Right kidney (tissue), 9 donors: ENCODE measurements around the gene DR1.
A peak's percentile ranks its signal among the peaks of the same experiment; 100 is the strongest.

Source experiments
- DNase-seq: peaks from one replicate; pipeline ENCODE4 v3.0.0-alpha.2; 2016
- long read RNA-seq, 8 donors: transcript quantifications; one replicate each; lab custom pipeline, GENCODE V29; 2026

DR1 gene
- long read RNA-seq, donor 1, full-length matches to known transcripts, result 28 of 28 reads
- long read RNA-seq, donor 1, partial matches to known transcripts, result 0 of 28 reads
- long read RNA-seq, donor 1, other reads (novel, unspliced or antisense), result 0 of 28 reads
- long read RNA-seq, donor 2, full-length matches to known transcripts, result 19 of 35 reads
- long read RNA-seq, donor 2, partial matches to known transcripts, result 16 of 35 reads
- long read RNA-seq, donor 2, other reads (novel, unspliced or antisense), result 0 of 35 reads
- long read RNA-seq, donor 3, full-length matches to known transcripts, result 15 of 15 reads
- long read RNA-seq, donor 3, partial matches to known transcripts, result 0 of 15 reads
- long read RNA-seq, donor 3, other reads (novel, unspliced or antisense), result 0 of 15 reads
- long read RNA-seq, donor 4, full-length matches to known transcripts, result 17 of 17 reads
- long read RNA-seq, donor 4, partial matches to known transcripts, result 0 of 17 reads
- long read RNA-seq, donor 4, other reads (novel, unspliced or antisense), result 0 of 17 reads
- long read RNA-seq, donor 5, full-length matches to known transcripts, result 26 of 31 reads
- long read RNA-seq, donor 5, partial matches to known transcripts, result 5 of 31 reads
- long read RNA-seq, donor 5, other reads (novel, unspliced or antisense), result 0 of 31 reads
- long read RNA-seq, donor 6, full-length matches to known transcripts, result 23 of 29 reads
- long read RNA-seq, donor 6, partial matches to known transcripts, result 6 of 29 reads
- long read RNA-seq, donor 6, other reads (novel, unspliced or antisense), result 0 of 29 reads
- long read RNA-seq, donor 7, full-length matches to known transcripts, result 38 of 50 reads
- long read RNA-seq, donor 7, partial matches to known transcripts, result 12 of 50 reads
- long read RNA-seq, donor 7, other reads (novel, unspliced or antisense), result 0 of 50 reads
- long read RNA-seq, donor 8, full-length matches to known transcripts, result 28 of 44 reads
- long read RNA-seq, donor 8, partial matches to known transcripts, result 16 of 44 reads
- long read RNA-seq, donor 8, other reads (novel, unspliced or antisense), result 0 of 44 reads

DNA sequence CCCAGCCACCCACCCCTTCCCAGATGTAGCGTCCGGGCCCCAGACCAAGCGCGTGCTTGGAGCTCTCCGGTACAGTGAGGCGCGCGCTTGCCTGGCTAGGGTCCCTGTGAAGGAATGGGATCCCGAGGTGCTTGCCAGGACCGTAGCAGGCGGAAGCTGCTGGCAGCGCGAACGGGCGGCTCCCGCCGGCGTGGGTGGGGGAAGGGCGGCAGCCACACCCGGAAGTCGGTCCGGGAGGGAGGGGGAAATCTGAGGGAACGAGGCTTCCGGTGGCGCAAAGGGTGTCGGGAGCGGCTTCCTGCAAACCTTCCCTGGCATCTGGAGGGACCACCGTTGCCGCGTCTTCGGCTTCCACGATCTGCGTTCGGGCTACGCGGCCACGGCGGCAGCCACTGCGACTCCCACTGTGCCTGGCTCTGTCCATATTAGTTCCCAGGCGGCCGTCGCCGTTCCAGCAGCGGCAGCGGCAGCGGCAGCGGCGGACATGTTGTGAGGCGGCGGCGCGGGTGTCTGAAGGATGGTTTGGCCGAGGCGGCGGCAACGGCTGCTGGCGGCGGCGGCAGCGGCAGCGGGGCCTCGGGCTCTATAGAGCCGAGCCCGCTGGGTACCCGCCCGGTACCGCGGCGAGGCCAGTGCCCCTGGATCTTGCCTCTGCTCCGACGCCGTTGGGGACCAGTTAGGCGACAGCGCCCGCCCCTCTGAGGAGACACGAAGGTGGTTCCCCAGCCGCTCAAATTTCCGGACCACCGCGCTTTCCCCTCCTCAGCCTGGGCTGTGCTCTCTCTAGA lies at the start of gene DR1:
Gene DR1 (plus strand): TSS at position 275 of the 788 bp plus-strand sequence. CDS start 739 bp downstream, outside the sequence.
- DNase-seq, result peak; percentile 96

DNA sequence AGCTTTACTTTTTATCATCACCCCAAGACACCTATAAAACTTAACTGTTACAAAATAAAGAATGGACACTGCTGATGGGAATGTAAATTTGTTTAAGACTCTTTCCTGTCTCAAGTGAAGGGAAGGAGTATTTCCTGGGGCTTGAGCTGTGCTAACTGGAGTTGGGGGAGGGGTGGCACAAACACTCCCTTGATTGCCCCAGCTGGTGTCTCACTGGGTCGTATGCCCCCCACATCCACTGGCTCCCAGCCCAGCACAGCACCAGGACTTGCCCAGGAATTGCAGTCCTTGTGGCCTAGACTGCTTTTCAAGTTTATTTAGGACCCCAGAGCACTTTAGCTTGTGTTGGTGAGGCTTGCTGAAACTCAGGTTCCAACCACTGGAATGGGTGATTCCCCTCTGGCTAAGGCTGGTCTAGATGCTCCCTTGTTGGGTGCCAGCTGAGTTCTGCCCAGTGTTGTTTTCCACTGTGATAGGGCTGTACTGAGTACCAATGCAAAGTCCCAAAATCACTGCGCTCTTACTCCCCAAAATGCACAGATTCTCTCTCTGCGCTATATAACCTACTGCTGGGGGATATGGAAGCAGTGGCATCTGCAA lies 49.1 kb upstream of the DR1 start:
- DNase-seq, result no peak

DNA sequence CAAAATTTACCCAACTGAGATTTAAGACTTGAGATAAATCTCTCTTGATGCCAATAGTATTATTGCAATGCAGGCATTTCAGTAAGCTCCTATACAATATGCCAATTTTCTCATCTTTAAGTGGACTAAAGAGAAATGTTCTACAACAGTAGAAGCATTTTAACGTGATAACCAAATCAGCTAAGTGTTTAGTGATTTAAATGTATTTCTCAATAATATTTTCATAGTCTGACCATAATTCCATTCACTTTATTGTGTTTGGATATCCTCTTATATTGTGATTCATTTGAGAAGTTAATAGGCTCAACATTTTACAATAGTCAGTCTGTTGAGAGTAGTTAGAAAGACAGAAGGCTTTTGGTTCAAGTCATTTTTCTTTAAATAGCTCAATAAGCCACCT lies 44.6 kb upstream of the DR1 start:
- DNase-seq, result no peak

DNA sequence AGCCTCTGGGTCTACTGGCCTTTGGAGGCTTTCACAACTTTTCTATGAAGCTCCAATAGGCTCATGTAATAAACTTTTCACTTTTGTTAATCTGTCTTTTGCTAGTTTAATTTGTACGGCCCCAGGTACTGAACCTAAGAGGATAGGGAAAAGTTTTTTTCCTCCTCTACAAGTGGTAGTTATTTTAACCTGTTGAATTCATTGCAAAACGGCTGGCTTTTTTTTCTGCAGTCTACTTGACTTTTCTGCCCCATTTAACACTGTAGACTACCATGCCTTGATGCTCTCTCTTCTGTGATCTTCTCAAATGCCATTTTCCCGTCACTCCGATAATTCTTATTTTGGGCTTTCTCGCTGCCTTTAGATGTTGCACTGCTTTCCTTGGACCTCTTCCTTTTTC lies 43.6 kb upstream of the DR1 start:
- no peak for DNase-seq

DNA sequence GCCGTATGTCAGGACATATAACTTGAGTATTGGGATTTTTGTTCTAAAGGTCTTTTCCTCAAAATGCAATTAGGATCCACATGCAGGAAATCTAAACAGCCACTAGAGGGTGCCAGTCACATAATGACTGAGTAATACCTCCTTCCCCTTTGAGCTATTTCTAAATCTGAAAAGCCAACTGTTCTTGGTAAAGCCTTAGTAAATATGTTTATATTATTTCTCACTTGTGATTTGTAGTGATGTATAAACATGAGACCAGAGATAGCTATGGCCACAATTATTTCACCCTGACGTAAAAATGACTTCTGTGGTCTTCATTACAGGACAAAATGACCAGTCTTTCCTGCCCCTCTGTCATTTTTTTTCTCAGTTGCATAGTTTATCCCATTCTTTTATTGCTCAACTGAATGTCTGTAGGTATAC lies 41.0 kb upstream of the DR1 start:
- peak; percentile 22 for DNase-seq

DNA sequence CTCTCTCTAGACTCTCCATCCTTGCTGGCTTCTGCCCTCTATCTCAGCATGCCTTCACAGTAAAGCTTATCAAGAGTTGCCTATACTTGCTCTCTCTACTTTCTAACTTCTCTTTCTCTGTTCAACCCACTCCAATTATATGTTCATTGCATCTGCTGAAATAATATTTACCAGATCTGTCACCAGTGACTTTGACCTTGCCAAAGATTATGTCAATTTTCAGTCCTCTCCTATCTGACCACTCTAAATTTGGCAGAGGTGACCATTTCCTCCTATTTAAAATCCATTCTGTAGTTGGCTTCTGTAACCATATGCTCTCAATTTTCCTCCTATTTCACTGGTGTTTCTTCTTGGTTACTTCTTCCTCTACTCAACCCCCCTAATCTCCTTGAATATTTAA lies 38.8 kb upstream of the DR1 start:
- DNase-seq, result no peak

DNA sequence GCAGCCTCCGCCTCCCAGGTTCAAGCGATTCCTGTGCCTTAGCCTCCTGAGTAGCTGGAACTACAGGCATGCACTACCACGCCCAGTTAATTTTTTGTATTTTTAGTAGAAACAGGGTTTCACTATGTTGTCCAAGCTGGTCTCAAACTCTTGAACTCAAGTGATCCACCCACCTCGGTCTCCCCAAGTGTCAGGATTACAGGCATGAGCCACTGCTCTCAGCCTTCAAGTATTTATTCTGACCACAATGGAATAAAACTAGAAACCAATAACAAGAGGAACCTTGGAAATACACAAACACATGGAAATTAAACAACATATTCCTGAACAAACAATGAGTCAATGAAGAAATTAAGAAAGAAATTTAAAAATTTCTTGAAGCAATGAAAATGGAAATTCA lies 32.7 kb upstream of the DR1 start:
- DNase-seq, result no peak

DNA sequence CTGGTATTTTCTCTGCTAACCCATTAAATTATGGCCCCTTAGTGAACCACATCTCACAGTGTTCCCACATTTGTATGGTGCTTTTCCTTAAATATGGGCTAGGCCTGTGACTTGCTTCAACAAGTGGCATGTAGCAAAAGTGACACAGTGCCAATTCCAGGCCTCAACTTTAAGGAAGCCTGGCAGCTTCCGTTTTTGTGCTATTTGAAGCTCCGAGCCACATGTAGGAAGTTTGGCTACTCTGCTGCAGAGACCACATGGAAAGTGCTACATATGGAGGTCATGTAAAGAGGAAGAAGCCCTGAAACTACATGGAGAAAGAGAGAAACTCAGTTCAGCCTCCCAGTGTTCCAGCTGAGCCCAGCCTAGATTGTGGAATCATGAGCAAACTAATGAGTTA lies 28.5 kb upstream of the DR1 start:
- DNase-seq, result no peak

DNA sequence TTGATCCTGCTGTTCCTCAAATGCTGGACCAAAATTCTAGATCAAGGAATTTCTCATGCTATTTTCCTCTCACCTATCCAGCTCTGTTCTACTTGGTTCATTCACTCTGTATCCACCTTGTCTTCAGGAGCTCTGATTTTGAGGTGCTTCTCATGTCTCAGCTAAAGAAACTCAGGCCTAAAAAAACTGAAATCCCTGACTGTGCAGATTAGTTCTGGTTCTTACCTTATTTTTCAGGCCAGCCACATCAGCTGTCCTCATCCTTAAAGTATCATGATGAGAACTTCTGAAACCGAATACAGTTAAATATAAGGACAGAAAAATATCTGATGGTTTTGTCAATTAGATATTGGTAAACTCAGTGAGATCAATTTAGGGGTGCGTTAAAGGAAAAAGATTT lies 27.8 kb upstream of the DR1 start:
- no peak for DNase-seq

DNA sequence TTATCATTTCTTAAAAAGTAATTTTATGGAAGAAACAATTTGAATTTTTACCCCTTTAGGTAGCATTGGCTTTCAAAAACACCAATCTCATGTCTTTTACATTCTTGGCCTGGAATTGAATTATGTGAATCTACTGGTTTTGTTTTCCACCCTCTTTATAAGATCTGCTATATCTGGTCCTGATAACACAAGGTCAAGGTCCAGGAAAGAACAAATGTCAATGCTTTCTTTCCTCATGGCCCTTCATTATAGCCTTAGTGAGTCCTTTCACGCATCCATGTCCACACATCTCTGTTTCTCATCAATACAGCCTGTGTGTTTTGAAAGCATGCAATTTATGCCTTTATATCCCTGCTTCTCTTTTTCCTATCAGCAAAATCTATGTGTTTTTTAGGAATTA lies 24.0 kb upstream of the DR1 start:
- DNase-seq, result no peak

DNA sequence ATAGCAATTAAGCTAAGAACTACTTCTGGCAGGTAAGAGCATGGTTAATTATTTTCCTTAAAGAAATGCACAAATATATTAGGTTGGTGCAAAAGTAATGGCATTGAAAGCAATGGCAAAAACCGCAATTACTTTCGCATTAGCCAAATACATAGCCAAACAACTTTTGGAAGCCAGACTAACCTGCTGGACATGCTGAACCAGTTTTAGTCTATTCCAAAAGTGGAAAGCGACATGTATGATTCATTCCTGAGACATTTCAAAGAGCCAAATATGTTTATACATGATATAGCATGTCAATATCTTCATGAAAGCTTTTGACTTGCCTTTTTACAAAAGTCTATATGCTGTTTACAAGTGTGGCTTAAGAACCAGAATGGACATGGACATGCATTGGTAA lies 23.4 kb upstream of the DR1 start:
- DNase-seq, result no peak

DNA sequence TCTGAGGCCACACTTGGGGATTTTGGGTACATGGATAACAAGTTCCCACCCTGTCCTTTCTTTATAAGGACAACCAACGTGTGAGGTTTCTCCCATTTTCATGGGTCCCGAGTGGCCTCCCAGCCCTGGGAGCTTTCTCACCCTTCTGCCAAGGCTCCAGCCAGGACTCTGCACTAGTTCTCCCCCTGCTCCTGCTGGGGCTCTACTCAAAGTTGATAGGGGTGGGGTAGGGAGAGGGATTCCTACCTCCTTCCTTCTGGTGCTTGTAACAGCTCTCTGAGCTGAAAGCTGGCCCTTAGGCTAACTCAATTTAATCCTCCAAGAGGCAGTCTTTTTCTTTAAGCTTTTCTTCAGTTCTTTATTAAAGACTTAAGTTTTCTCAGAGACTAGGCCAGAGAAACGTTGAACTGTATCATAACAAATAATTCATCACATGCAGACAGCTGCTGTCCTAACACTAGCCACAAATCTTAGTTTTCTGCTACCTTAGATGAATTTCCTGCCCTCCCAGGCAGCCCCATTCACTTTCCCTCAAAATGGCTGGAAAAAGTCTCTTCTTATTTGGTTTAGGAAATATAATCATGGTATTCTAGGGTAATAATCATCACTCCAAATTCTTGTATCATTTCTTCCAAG lies 22.4 kb upstream of the DR1 start:
- DNase-seq, result no peak

DNA sequence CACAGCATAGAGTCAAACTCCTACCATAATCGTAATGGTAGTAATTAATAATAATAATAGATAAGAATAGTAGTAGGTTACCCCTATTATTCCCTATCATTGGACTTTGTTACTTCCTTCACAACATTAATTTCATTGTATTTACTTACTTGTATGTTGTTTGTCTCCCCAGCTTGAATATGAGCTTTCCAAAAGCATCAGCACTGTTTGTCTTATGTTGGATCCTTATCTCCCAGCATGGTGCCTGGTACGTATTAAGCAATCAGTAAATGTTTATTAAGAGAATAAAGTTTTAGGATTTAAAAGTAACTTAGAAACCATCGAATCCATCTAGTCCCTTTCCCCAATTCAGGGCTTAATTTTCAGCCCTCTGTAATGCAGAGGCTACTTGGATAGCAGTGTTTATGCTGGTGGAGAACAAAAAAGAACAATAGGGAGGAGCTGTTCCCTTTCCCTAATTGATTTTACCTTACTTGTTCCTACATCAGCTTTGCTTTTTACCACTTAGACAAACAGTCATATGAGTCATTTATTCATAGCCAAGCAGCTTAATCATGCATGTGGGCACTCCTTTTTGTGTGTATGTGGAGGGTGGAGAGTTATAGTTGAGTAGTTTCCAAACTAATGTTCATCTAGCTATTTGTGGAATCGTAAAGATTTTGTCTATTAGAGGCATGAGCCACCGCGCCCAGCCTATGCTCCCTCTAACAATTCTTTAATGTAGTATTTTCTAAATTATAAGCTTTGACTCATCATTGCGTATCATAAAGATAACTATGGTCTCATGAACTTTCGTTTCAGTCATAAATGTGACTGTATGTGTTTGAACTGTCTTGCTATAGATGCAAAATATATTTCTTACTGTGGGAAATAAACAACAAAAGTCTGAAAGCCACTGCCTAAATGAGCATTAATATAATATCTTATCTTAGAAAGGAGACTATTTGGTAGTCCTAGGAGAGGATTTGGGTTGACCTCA lies 20.9 kb upstream of the DR1 start:
- DNase-seq, result no peak

DNA sequence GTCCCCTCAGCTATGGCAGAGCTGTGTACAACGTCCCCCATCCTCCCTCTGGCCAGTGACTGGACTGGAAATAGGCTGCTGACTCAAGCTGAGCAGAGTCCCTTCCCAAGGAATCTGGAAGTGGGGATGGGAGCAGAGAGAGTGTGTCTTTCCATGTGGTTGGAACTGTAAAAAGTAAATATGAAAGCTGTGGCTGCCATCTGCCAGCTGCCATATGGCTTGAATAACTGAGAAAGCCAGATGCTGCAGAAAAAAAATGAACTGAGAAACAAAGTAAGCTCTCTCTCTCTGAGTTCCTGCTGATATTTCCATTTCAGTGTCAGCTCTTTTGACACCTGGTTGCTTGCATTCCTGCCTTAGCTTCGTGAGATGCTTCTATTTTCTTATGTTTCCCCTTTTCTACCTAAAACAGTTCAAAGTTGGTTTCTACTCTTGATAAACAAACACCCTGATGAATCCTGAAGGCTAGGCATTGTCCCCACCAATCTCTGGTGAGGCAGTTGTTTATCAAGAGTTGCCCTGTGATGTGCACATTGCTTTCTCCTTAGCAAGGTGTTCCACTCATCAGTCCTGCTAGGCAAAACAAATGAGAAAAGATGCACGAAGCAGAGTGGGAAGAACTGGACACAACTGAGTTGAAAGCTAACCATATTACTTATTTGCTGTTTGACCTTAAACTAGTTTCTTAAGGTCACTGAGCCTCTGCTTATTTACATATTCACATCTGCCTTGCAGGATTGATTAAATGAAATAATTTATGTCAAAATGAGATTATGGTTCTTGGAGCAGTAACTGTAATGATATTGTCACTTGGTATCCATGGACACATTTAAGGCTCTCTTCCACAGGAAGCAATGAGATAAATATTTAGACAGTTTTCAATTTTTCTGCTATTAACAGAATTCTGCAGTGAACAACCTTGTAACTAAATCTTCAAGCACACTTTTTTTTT lies 16.6 kb upstream of the DR1 start:
- no peak for DNase-seq

DNA sequence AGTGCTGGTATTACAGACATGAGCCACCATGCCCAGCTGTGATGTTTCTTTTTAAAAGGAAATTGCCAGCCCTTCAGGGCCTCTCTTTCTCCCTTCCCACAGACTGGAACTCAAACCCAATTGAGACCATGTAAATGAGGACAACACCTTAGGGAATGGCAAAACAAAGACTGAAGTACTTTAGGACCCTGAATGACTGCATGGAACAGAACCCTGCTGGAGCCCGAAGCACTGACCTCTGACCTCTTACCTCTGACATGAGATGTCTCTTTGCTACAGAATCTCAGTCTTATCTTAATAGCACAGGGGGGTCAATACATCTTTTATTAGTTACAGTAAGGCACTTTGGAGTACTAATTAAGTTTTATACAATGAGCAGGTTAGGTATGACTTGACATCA lies 15.5 kb upstream of the DR1 start:
- no peak for DNase-seq

DNA sequence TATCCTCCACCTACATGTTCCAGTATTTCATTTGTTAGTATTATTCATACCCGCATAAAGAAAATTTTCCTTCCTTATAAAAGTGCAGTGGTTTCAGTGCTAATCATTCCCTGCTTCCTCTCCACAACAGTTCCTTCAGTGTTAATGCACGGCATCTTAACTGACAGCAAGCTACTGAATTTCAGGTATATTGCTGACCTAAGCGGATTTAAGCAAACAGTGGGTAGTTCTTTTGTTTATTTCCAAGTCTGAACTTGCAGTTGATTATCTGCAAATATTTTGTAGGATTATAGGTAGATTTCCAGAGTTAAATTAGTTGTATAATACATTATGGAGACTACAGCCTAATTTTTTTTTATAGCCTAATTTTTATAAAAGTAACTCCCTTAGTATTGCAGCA lies 15.1 kb upstream of the DR1 start:
- no peak for DNase-seq

DNA sequence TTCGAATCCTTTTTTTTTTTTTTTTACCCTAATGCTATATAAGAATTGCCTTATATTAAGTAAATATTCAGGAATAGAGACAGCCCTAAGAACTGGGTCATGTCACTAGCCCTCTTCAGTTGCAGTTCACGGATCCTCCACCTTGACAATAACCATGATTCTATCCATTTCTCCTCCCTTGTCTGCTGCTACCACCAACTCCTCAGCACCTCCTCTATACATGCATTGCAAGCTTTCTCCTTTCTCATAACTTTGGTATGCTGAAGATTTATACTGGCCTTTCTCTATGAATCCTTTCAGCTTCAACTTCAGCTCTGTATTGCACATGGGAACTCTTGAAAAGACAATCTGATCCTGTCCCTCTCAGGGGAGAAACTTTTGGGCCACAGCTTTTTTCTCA lies 14.3 kb upstream of the DR1 start:
- no peak for DNase-seq

DNA sequence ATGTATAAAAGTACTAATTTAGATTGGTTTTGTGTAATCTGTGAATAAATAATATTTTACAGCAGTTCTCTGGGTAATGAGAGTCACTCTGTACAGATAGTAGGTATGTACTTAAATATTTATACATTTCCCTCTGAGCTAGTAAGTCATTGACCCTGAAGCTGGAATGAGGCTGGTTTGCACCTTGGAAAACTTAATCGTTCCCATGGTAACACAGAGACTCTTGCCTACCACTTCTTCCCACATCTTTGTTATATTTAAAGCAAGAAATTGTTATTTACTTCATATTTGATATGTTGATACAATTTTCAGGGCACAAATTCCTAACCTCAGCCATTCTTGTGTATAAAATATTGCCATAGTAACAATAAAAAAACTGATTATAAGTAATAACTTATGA lies 13.3 kb upstream of the DR1 start:
- DNase-seq, result no peak
